ENCODE results near the gene EMC1.

The EMC1 gene

GRCh38 chr1:19273106-19273843, 22.0 kb upstream of the EMC1 start:
- POLR2A ChIA-PET: no interaction called here
- no peak for TF ChIP-seq ZNF658 (tag by site-specific recombination; IDR thresholded peaks at IDR 0.05)
- TF ChIP-seq ZNF155 (tag by site-specific recombination; IDR thresholded peaks at IDR 0.05): no peak
- TF ChIP-seq ZNF626 (tag by site-specific recombination; IDR thresholded peaks at IDR 0.05): no peak
- TF ChIP-seq ZNF585B (tag by site-specific recombination; IDR thresholded peaks at IDR 0.05): no peak
- TF ChIP-seq ZNF280D (tag by site-specific recombination; IDR thresholded peaks at IDR 0.05): no peak
- no peak for TF ChIP-seq KLF7 (tag by site-specific recombination; IDR thresholded peaks at IDR 0.05; ENCODE audit: borderline replicate concordance)
- TF ChIP-seq ZNF645 (tag by site-specific recombination; IDR thresholded peaks at IDR 0.05): no peak
- TF ChIP-seq BCL11A (tag by site-specific recombination; IDR thresholded peaks at IDR 0.05; ENCODE audit: low read depth): no peak
- no peak for TF ChIP-seq ZNF510 (tag by site-specific recombination; IDR thresholded peaks at IDR 0.05; ENCODE audit: insufficient replicate concordance)
- no peak for TF ChIP-seq ZNF37A (tag by site-specific recombination; IDR thresholded peaks at IDR 0.05)
- TF ChIP-seq ZNF132 (tag by site-specific recombination; IDR thresholded peaks at IDR 0.05; ENCODE audit: borderline replicate concordance): no peak
- no peak for TF ChIP-seq ZSCAN18 (tag by site-specific recombination; IDR thresholded peaks at IDR 0.05)
- TF ChIP-seq ZNF529 (tag by site-specific recombination; IDR thresholded peaks at IDR 0.05; ENCODE audit: insufficient replicate concordance): no peak
- CTCF ChIA-PET: no interaction called here

GRCh38 chr1:19272064-19272463, 20.7 kb upstream of the EMC1 start:
- no peaks in the 10 kb centered on the region for H3K4me1 ChIP-seq (ENCODE audit: control insufficient read depth, insufficient read depth, low read length)
- peaks cover 0 to 14% of the 10 kb centered on the region in 2 experiments; a peak in 2 of 3 replicates for H3K36me3 ChIP-seq (ENCODE audit: control insufficient read depth in 2 of 2, insufficient read depth in 1 of 2, low read length in 2 of 2)
- H3K27ac ChIP-seq (ENCODE audit: extremely low read depth, low read depth, low read length): no peak overlapping the region
- TF ChIP-seq ZNF610 (tag by site-specific recombination; IDR thresholded peaks at IDR 0.05; ENCODE audit: borderline replicate concordance): no peak
- TF ChIP-seq ZNF18 (tag by site-specific recombination; IDR thresholded peaks at IDR 0.05): no peak
- TF ChIP-seq ZSCAN5A (tag by site-specific recombination; IDR thresholded peaks at IDR 0.05): no peak
- no peaks in the 10 kb centered on the region for H3K9me3 ChIP-seq (ENCODE audit: control insufficient read depth, insufficient read depth, low read depth, low read length)
- POLR2A ChIA-PET: no interaction called here
- CTCF ChIA-PET: no interaction called here
- no peak overlapping the region for H3K4me3 ChIP-seq (ENCODE audit: low read depth, low read length)

More at GRCh38 chr1:19273106-19273843, 22.0 kb upstream of the EMC1 start:
- Histone ChIP-seq H3K9me3 (ENCODE audit: control insufficient read depth, insufficient read depth, low read depth, low read length) (no peaks in the 10 kb centered on the region), H3K4me1 (ENCODE audit: control insufficient read depth, insufficient read depth, low read length) (no peaks in the 10 kb centered on the region), H3K27ac (ENCODE audit: extremely low read depth, low read depth, low read length) (no peak overlapping the region), H3K36me3 (ENCODE audit: control insufficient read depth in 2 of 2, insufficient read depth in 1 of 2, low read length in 2 of 2) (peaks cover 0 to 13% of the 10 kb centered on the region in 2 experiments; a peak in 2 of 3 replicates), H3K4me3 (ENCODE audit: low read depth, low read length) (no peak overlapping the region)

All from HEK293 (cell line).